Measurements from ENCODE around the gene GALNT14.
"Not testable (repeated sequence)": the region's sequence is repeated elsewhere in the genome, so short reads cannot be mapped to it uniquely, and the experiment has no call there.

GALNT14 gene

GRCh38 chr2:30933496-30933895 lies 204.7 kb downstream of the GALNT14 start:
- no peak for DNase-seq

GRCh38 chr2:30932870-30933269 lies 205.4 kb downstream of the GALNT14 start:
- no peak for DNase-seq

- DNase-seq: no peak
Measured at GRCh38 chr2:30931841-30932407, 206.3 kb downstream of the GALNT14 start.

- DNase-seq: no peak
Measured at GRCh38 chr2:30930716-30931115, 207.5 kb downstream of the GALNT14 start.

GRCh38 chr2:30927465-30928075 lies 210.7 kb downstream of the GALNT14 start:
- DNase-seq: no peak

GRCh38 chr2:30926606-30927005 lies 211.6 kb downstream of the GALNT14 start:
- no peak for DNase-seq

GRCh38 chr2:30923623-30924022 lies 214.6 kb downstream of the GALNT14 start:
- DNase-seq: no peak

GRCh38 chr2:30920511-30920910 lies 217.7 kb downstream of the GALNT14 start:
- no peak for DNase-seq

- no peak for DNase-seq
Measured at GRCh38 chr2:30915486-30915885, 222.8 kb downstream of the GALNT14 start.

- DNase-seq: no peak
Measured at GRCh38 chr2:30914456-30914855, 223.8 kb downstream of the GALNT14 start.

- no peak for DNase-seq
Measured at GRCh38 chr2:30912056-30912455, 226.2 kb downstream of the GALNT14 start.

- no peak for DNase-seq
Measured at GRCh38 chr2:30911327-30911726, 226.9 kb downstream of the GALNT14 start.

- no peak for DNase-seq
Measured at GRCh38 chr2:30910686-30911085, 227.6 kb downstream of the GALNT14 start.

GRCh38 chr2:30904437-30904836 lies 233.8 kb downstream of the GALNT14 start:
- not testable (repeated sequence) for DNase-seq

- no peak for DNase-seq
Measured at GRCh38 chr2:30903326-30903725, 234.9 kb downstream of the GALNT14 start.

GRCh38 chr2:30900381-30900780 lies 237.9 kb downstream of the GALNT14 start:
- DNase-seq: no peak

GRCh38 chr2:30899516-30900054 lies 238.7 kb downstream of the GALNT14 start:
- no peak for DNase-seq

GRCh38 chr2:30897539-30897938 lies 240.7 kb downstream of the GALNT14 start:
- DNase-seq: no peak

- DNase-seq: no peak
Measured at GRCh38 chr2:30894498-30895119, 243.6 kb downstream of the GALNT14 start.

GRCh38 chr2:30888852-30889409 lies 249.3 kb downstream of the GALNT14 start:
- DNase-seq: no peak

- DNase-seq: no peak
Measured at GRCh38 chr2:30886080-30886479, 252.2 kb downstream of the GALNT14 start.

- DNase-seq: no peak
Measured at GRCh38 chr2:30883822-30884221, 254.4 kb downstream of the GALNT14 start.

- DNase-seq: no peak
Measured at GRCh38 chr2:30883184-30883583, 255.1 kb downstream of the GALNT14 start.

GRCh38 chr2:30880516-30880915 lies 257.7 kb downstream of the GALNT14 start:
- no peak for DNase-seq

Data from NCI-H146 (cell line).